Liver (tissue), 9 donors: Measurements from ENCODE around the gene ESRRB. TPM values are rescaled to one million over a fixed set of nuclear protein-coding genes. Genes with fewer than 3 reads are reported as not detected.

ENCODE experiments used
- DNase-seq: peaks from one replicate; pipeline ENCODE4 v3.0.0-alpha.2; 2017; ENCODE audit warnings: low spot score
- H3K27ac ChIP-seq, 2 donors: one replicate each; pipeline ENCODE4 v1.7.0; 2013; ENCODE audit warnings: inconsistent platforms in 2 of 2, low read length in 2 of 2, control low read depth in 1 of 2, low read depth in 1 of 2, mild to moderate bottlenecking in 1 of 2
- H3K27me3 ChIP-seq, 4 donors: one replicate each; pipeline versions ENCODE4 v1.6.1 to v1.7.0; 2013; ENCODE audit warnings: low read length in 3 of 4, inconsistent platforms in 1 of 4, mild to moderate bottlenecking in 1 of 4, moderate library complexity in 1 of 4; ENCODE audit not compliant: control insufficient read depth in 4 of 4, insufficient read depth in 4 of 4
- H3K36me3 ChIP-seq, 4 donors: one replicate each; pipeline versions ENCODE4 v1.6.1 to v1.7.0; 2013; ENCODE audit warnings: low read length in 3 of 4, mild to moderate bottlenecking in 3 of 4, low read depth in 1 of 4, moderate library complexity in 1 of 4; ENCODE audit not compliant: control insufficient read depth in 4 of 4, insufficient read depth in 3 of 4
- H3K4me1 ChIP-seq, 4 donors: one replicate each; pipeline versions ENCODE4 v1.6.1 to v1.7.0; 2013; ENCODE audit warnings: low read length in 3 of 4, mild to moderate bottlenecking in 3 of 4, moderate library complexity in 1 of 4; ENCODE audit not compliant: control insufficient read depth in 4 of 4, insufficient read depth in 4 of 4
- H3K4me3 ChIP-seq, 3 donors: one replicate each; pipeline versions ENCODE4 v1.6.1 to v1.7.0; 2013; ENCODE audit warnings: low read length in 3 of 3, control low read depth in 1 of 3, low read depth in 1 of 3, mild to moderate bottlenecking in 1 of 3
- H3K9ac ChIP-seq, 2 donors: one replicate each; pipeline ENCODE4 v1.7.0; 2013; ENCODE audit warnings: low read length in 2 of 2, mild to moderate bottlenecking in 2 of 2, moderate library complexity in 2 of 2, control low read depth in 1 of 2, low read depth in 1 of 2
- H3K9me3 ChIP-seq, 4 donors: one replicate each; pipeline versions ENCODE4 v1.6.1 to v1.7.0; 2013; ENCODE audit warnings: low read length in 3 of 4; ENCODE audit not compliant: control insufficient read depth in 4 of 4
- ATF3 ChIP-seq: IDR thresholded peaks from 2 replicates; pipeline ENCODE4 v1.6.1; 2016; ENCODE audit warnings: antibody characterized with exemption
- CTCF ChIP-seq: fragments of 150-350 bp; IDR thresholded peaks from 2 replicates; pipeline ENCODE4 v1.5.1; 2017; ENCODE audit warnings: improper control_type of control experiment, low read depth, low read length; ENCODE audit not compliant: missing input control
- EGR1 ChIP-seq, 2 donors: IDR thresholded peaks; 2 replicates each; pipeline ENCODE4 v1.6.1; 2016 to 2018; ENCODE audit warnings: antibody characterized with exemption in 2 of 2, low read depth in 2 of 2
- FOXA1 ChIP-seq: IDR thresholded peaks from 2 replicates; pipeline ENCODE4 v1.6.1; 2016; ENCODE audit warnings: antibody characterized with exemption
- FOXA2 ChIP-seq: IDR thresholded peaks from 2 replicates; pipeline ENCODE4 v1.6.1; 2016; ENCODE audit warnings: antibody characterized with exemption
- GABPA ChIP-seq, 2 donors: IDR thresholded peaks in 1 of 2; conservative IDR thresholded peaks in 1 of 2; 2 replicates each; pipeline ENCODE4 v1.6.1; 2016; ENCODE audit warnings: antibody characterized with exemption in 2 of 2, mild to moderate bottlenecking in 1 of 2, moderate library complexity in 1 of 2
- HNF4A ChIP-seq, 2 donors: conservative IDR thresholded peaks; 2 replicates each; pipeline ENCODE4 v1.6.1; 2016; ENCODE audit warnings: antibody characterized with exemption in 2 of 2, mild to moderate bottlenecking in 2 of 2
- HNF4G ChIP-seq: IDR thresholded peaks from 2 replicates; pipeline ENCODE4 v1.6.1; 2016; ENCODE audit warnings: antibody characterized with exemption
- JUND ChIP-seq, 2 donors: IDR thresholded peaks; 2 replicates each; pipeline ENCODE4 v1.6.1; 2016; ENCODE audit warnings: antibody characterized with exemption in 2 of 2
- MAX ChIP-seq: IDR thresholded peaks from 2 replicates; pipeline ENCODE4 v1.6.1; 2016; ENCODE audit warnings: antibody characterized with exemption
- NR2F2 ChIP-seq: IDR thresholded peaks from 2 replicates; pipeline ENCODE4 v1.6.1; 2016; ENCODE audit warnings: antibody characterized with exemption
- RAD21 ChIP-seq, 2 donors: IDR thresholded peaks; 2 replicates each; pipeline ENCODE4 v1.6.1; 2016; ENCODE audit warnings: antibody characterized with exemption in 2 of 2, mild to moderate bottlenecking in 2 of 2
- REST ChIP-seq: IDR thresholded peaks from 2 replicates; pipeline ENCODE4 v1.6.1; 2016; ENCODE audit warnings: antibody characterized with exemption, mild to moderate bottlenecking
- RXRA ChIP-seq, 2 donors: IDR thresholded peaks; 2 replicates each; pipeline ENCODE4 v1.6.1; 2017 to 2018; ENCODE audit warnings: antibody characterized with exemption in 2 of 2, mild to moderate bottlenecking in 1 of 2
- SP1 ChIP-seq: IDR thresholded peaks from 2 replicates; pipeline ENCODE4 v1.6.1; 2018; ENCODE audit warnings: antibody characterized with exemption, mild to moderate bottlenecking
- TAF1 ChIP-seq: conservative IDR thresholded peaks from 2 replicates; pipeline ENCODE4 v1.6.1; 2016; ENCODE audit warnings: antibody characterized with exemption, mild to moderate bottlenecking
- YY1 ChIP-seq: IDR thresholded peaks from 2 replicates; pipeline ENCODE4 v1.6.1; 2016; ENCODE audit warnings: antibody characterized with exemption, mild to moderate bottlenecking
- ZBTB33 ChIP-seq: IDR thresholded peaks from 2 replicates; pipeline ENCODE4 v1.6.1; 2016; ENCODE audit warnings: antibody characterized with exemption
- WGBS: extraction: QIAGEN DNeasy Blood & Tissue Kit; methylation state at CpG from one replicate; pipeline ENCODE4 v1.1.7; 2013; 5-methylcytosine and 5-hydroxymethylcytosine counted together
- polyA plus RNA-seq, 2 donors: library from polyadenylated mRNA; stranded (reverse) in 1 of 2; unstranded in 1 of 2; fragments of 200-250 nt in 1 of 2; fragments of >200 nt in 1 of 2; fragmentation: Nextera tagmentation in 1 of 2; extraction: Ambion mirVana in 1 of 2; gene quantifications; one replicate each; pipeline versions ENCODE4 v1.2.1 to v1.2.3, GENCODE V29; 2013 to 2015
- total RNA-seq, 2 donors: library from RNA; depleted of rRNA; stranded (reverse); fragments of >200 nt; gene quantifications; one replicate each; pipeline ENCODE4 v1.2.3, GENCODE V29; 2014
- donor health status: healthy.
- donor health status: healthy.
- donor health status: healthy.
- donor health status: healthy.
- donor health status: healthy.

The ESRRB gene
- total and polyA plus RNA-seq, 4 donors: 0.08 to 0.21 (median 0.11) TPM

- no peaks in the 10 kb centered on the region for H3K36me3 ChIP-seq
- no peak overlapping the region for H3K27ac ChIP-seq
- DNase-seq: no peak
- H3K4me1 ChIP-seq: no peaks in the 10 kb centered on the region
- no peaks in the 10 kb centered on the region for H3K9me3 ChIP-seq
- H3K9ac ChIP-seq: no peak overlapping the region
- TF ChIP-seq JUND (IDR thresholded peaks at IDR 0.05) (no peak), FOXA2 (no peak), NR2F2 (no peak), SP1 (no peak), REST (no peak), RAD21 (IDR thresholded peaks at IDR 0.05) (no peak), GABPA (IDR thresholded peaks at IDR 0.05 in 1 of 2, conservative IDR thresholded peaks at IDR 0.05 in 1 of 2) (no peak), RXRA (IDR thresholded peaks at IDR 0.05) (no peak), EGR1 (IDR thresholded peaks at IDR 0.05; ENCODE audit: low read depth in 2 of 2) (no peak), FOXA1 (no peak), ATF3 (no peak), YY1 (no peak), HNF4G (no peak), ZBTB33 (no peak), CTCF (no peak), TAF1 (no peak), MAX (no peak), HNF4A (conservative IDR thresholded peaks at IDR 0.05) (no peak)
- no peak overlapping the region for H3K4me3 ChIP-seq
- 12% methylated on average over 36 of the region's 36 CpGs for WGBS
- H3K27me3 ChIP-seq: peaks cover 0 to 3% (median 0%) of the 10 kb centered on the region in 4 donors
Observed at GRCh38 chr14:76413962-76414600, 38.1 kb downstream of the ESRRB start.
